GM19240 (cell line): ENCODE measurements around the gene CCNYL1.
A peak's percentile ranks its signal among the peaks of the same experiment; 100 is the strongest.
"Not testable (repeated sequence)": the region's sequence is repeated elsewhere in the genome, so short reads cannot be mapped to it uniquely, and the experiment has no call there.

Source experiments
- DNase-seq: peaks from one replicate; pipeline ENCODE4 v3.0.0; 2011; ENCODE audit warnings: low spot score; ENCODE audit not compliant: insufficient read length

Gene CCNYL1

GRCh38 chr2:207710814-207711740, at the start of gene CCNYL1:
TSS of gene CCNYL1 (plus strand) at chr2:207711640. CDS start at chr2:207711897, 257 bp downstream.
- peak; percentile 97 for DNase-seq

GRCh38 chr2:207662203-207662602, 49.2 kb upstream of the CCNYL1 start:
- no peak for DNase-seq

- DNase-seq: no peak
Measured at GRCh38 chr2:207663870-207664545, 47.4 kb upstream of the CCNYL1 start.

GRCh38 chr2:207670887-207671286, 40.6 kb upstream of the CCNYL1 start:
- DNase-seq: no peak

GRCh38 chr2:207673431-207673830, 38.0 kb upstream of the CCNYL1 start:
- no peak for DNase-seq

- no peak for DNase-seq
Measured at GRCh38 chr2:207674266-207674774, 37.1 kb upstream of the CCNYL1 start.

GRCh38 chr2:207674826-207675225, 36.6 kb upstream of the CCNYL1 start:
- DNase-seq: no peak

GRCh38 chr2:207676827-207677354, 34.5 kb upstream of the CCNYL1 start:
- no peak for DNase-seq

GRCh38 chr2:207681431-207681830, 30.0 kb upstream of the CCNYL1 start:
- no peak for DNase-seq

- no peak for DNase-seq
Measured at GRCh38 chr2:207682557-207682956, 28.9 kb upstream of the CCNYL1 start.

- no peak for DNase-seq
Measured at GRCh38 chr2:207683438-207683837, 28.0 kb upstream of the CCNYL1 start.

GRCh38 chr2:207683879-207684627, 27.4 kb upstream of the CCNYL1 start:
- DNase-seq: no peak

- DNase-seq: no peak
Measured at GRCh38 chr2:207686812-207687211, 24.6 kb upstream of the CCNYL1 start.

- DNase-seq: no peak
Measured at GRCh38 chr2:207688597-207688996, 22.8 kb upstream of the CCNYL1 start.

GRCh38 chr2:207690845-207691461, 20.5 kb upstream of the CCNYL1 start:
- DNase-seq: not testable (repeated sequence)

- no peak for DNase-seq
Measured at GRCh38 chr2:207692206-207693065, 19.0 kb upstream of the CCNYL1 start.

- no peak for DNase-seq
Measured at GRCh38 chr2:207693641-207694249, 17.7 kb upstream of the CCNYL1 start.

- DNase-seq: no peak
Measured at GRCh38 chr2:207694811-207695281, 16.6 kb upstream of the CCNYL1 start.

GRCh38 chr2:207695293-207695692, 16.1 kb upstream of the CCNYL1 start:
- DNase-seq: no peak
